ENCODE data around the gene NDRG4.

Gene NDRG4

DNA sequence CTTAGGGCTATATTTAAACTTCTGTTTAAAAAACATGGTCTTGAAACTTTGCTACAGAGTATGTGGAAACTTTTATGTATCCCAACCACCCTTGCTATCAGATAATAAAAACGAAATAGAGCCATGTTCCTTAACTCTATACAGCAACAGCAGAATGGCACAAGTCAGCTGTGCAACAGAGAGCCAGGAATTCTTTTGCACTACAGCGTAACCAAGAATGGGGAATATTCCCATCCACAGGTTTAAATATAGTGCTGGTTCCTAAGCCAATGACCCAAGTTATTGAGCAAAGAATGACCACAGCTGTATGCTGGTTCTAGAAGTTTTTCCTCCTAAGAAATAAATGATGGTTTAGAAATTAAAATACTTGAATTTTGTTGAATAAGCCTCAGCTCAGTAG is 48.4 kb downstream of the NDRG4 start:
- no peak for DNase-seq

GRCh38 chr16:58551496-58551895 is 51.6 kb downstream of the NDRG4 start:
- no peak for DNase-seq

GRCh38 chr16:58556678-58557077 is 56.7 kb downstream of the NDRG4 start:
- DNase-seq = no peak
